ENCODE data around the gene GPATCH4.
"Not testable (repeated sequence)": the region's sequence is repeated elsewhere in the genome, so short reads cannot be mapped to it uniquely, and the experiment has no call there.

GPATCH4 gene

DNA sequence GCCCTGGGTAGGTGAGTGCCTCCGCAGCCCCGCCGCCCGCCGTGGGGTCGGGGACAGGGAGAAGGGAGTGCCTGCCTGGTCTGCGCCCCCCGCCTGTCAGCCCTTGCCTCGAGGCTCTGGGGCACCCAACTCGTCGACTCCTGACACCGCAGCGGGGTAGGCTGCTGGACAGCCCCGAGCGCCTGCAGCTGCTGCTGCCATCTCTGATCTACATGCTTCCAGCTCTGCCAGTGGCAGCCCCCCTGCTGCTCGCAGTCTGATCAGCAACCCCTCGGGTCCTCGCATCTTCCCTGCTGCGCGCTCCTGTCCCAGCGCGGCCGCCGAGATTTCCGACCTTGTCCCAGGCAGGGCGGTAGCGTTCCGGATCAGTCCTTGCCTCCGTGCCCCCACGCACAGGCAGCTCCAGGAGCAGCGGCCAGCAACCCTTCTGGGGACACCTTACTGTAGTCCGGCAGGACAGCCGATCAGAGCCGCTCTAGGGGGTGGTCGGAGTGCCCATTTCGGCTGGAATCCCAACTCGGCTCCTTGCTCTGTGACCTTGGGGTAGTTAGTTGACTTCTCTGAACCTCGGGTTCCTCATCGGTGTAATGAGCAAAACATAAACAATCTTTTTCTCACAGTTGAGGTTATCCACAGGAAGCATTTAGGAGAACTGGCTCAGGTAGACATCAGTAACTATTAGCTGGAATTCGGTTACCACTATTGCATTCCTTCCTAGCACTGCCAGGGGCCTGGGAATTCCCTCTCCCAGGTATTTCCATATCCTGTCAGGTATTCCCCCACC lies 41.2 kb upstream of the GPATCH4 start:
- Histone ChIP-seq H3K36me3 (ENCODE audit: control insufficient read depth, insufficient read depth, low read length) (no peaks in the 10 kb centered on the region), H3K27ac (ENCODE audit: low read depth, low read length) (no peak overlapping the region), H3K27me3 (ENCODE audit: control insufficient read depth, insufficient read depth, low read length) (peaks cover 97% of the 10 kb centered on the region), H3K4me3 (ENCODE audit: low read depth, low read length) (peak overlapping the region; percentile 70), H3K9ac (ENCODE audit: low read length) (peak overlapping the region; percentile 36), H3K9me3 (ENCODE audit: control insufficient read depth, insufficient read depth, low read depth, low read length) (no peaks in the 10 kb centered on the region), H3K4me1 (ENCODE audit: control insufficient read depth, insufficient read depth, low read length) (peaks cover 17% of the 10 kb centered on the region)

DNA sequence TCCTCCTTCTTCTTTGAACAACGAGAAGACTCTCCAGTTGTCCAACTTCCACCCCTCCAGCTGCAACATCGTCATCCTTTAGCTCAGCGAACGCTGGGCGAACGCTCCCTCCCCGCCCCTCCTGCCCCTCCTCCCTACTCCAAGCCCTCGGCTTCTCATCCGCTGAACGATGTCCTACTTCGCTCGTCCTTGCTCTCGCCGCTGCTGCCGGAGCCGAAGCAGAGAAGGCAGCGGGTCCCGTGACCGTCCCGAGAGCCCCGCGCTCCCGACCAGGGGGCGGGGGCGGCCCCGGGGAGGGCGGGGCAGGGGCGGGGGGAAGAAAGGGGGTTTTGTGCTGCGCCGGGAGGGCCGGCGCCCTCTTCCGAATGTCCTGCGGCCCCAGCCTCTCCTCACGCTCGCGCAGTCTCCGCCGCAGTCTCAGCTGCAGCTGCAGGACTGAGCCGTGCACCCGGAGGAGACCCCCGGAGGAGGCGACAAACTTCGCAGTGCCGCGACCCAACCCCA lies 40.5 kb upstream of the GPATCH4 start, which contains the start of gene BCAN:
BCAN (plus strand) TSS at position 357 of the 504 bp plus-strand sequence. CDS start 3,938 bp downstream, outside the sequence.
- Histone ChIP-seq H3K27ac (ENCODE audit: low read depth, low read length) (no peak within 1 kb of the TSS), H3K4me3 (ENCODE audit: low read depth, low read length) (peak within 1 kb of the TSS; percentile 70)

DNA sequence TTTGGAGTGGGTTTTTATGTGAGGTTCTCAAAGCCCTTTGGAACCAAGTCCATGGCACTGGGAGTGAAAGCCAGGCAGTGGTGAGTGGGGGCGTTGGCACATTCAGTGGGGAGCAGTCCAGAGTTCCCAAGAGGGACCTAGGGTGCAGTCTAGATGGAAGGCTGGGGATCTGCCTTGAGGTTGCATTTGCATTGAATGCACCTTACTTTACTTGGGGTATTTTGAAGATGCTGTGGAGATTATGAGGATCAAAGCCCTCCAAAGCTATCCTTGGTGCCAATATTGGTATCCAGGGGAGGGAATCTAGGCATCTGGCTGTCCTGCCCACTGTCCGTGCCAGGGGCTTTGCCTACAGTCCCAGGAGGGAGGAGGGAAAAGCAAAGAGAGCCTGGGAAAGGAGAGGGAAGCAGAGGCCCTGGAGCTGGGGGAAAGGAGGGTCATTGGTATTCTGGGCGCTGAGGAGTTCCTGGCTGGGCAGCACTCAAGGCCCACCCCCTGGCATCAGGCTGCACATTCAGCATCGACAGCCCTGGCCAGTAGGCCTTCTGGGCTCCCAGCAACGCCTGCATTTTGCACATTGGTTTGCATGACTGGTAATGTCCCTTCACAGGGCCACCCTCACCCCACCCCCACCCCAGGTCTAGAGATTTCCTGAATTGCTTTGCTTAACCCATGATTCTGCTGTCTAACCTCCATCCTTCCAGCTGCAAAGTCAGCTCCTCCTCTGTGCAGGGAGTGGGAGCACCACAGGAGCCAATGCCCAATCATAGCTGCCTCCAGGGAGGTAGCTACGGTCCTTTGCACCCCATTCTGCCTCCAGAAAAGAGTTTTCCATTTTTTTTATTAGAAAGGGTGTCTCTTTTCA lies 39.8 kb upstream of the GPATCH4 start:
- no peak overlapping the region for H3K27ac ChIP-seq (ENCODE audit: low read depth, low read length)
- H3K27me3 ChIP-seq (ENCODE audit: control insufficient read depth, insufficient read depth, low read length) = peaks cover 89% of the 10 kb centered on the region
- no peaks in the 10 kb centered on the region for H3K9me3 ChIP-seq (ENCODE audit: control insufficient read depth, insufficient read depth, low read depth, low read length)

More for the DNA sequence above, 40.5 kb upstream of the GPATCH4 start, which contains the start of gene BCAN:
- H3K9me3 ChIP-seq (ENCODE audit: control insufficient read depth, insufficient read depth, low read depth, low read length) = no peaks in the 10 kb centered on the region
- H3K27me3 ChIP-seq (ENCODE audit: control insufficient read depth, insufficient read depth, low read length) = peaks cover 95% of the 10 kb centered on the region
- peaks cover 17% of the 10 kb centered on the region for H3K4me1 ChIP-seq (ENCODE audit: control insufficient read depth, insufficient read depth, low read length)
- H3K36me3 ChIP-seq (ENCODE audit: control insufficient read depth, insufficient read depth, low read length) = no peaks in the 10 kb centered on the region
- peak within 1 kb of the TSS; percentile 36 for H3K9ac ChIP-seq (ENCODE audit: low read length)

GRCh38 chr1:156639601-156640101 lies 38.4 kb upstream of the GPATCH4 start:
- peaks cover 17% of the 10 kb centered on the region for H3K4me1 ChIP-seq (ENCODE audit: control insufficient read depth, insufficient read depth, low read length)
- H3K4me3 ChIP-seq (ENCODE audit: low read depth, low read length) = no peak overlapping the region
- H3K9ac ChIP-seq (ENCODE audit: low read length) = no peak overlapping the region
- H3K9me3 ChIP-seq (ENCODE audit: control insufficient read depth, insufficient read depth, low read depth, low read length) = no peaks in the 10 kb centered on the region
- no peaks in the 10 kb centered on the region for H3K36me3 ChIP-seq (ENCODE audit: control insufficient read depth, insufficient read depth, low read length)
- no peak overlapping the region for H3K27ac ChIP-seq (ENCODE audit: low read depth, low read length)
- H3K27me3 ChIP-seq (ENCODE audit: control insufficient read depth, insufficient read depth, low read length) = peaks cover 89% of the 10 kb centered on the region

More for the DNA sequence above, 39.8 kb upstream of the GPATCH4 start:
- H3K4me3 ChIP-seq (ENCODE audit: low read depth, low read length) = peak overlapping the region; percentile 70
- H3K36me3 ChIP-seq (ENCODE audit: control insufficient read depth, insufficient read depth, low read length) = no peaks in the 10 kb centered on the region
- no peak overlapping the region for H3K9ac ChIP-seq (ENCODE audit: low read length)
- H3K4me1 ChIP-seq (ENCODE audit: control insufficient read depth, insufficient read depth, low read length) = peaks cover 17% of the 10 kb centered on the region

- no peak overlapping the region for H3K4me3 ChIP-seq (ENCODE audit: low read depth, low read length)
- H3K9ac ChIP-seq (ENCODE audit: low read length) = no peak overlapping the region
- peaks cover 87% of the 10 kb centered on the region for H3K27me3 ChIP-seq (ENCODE audit: control insufficient read depth, insufficient read depth, low read length)
These were observed 37.1 kb upstream of the GPATCH4 start for GRCh38 chr1:156638189-156638985.

DNA sequence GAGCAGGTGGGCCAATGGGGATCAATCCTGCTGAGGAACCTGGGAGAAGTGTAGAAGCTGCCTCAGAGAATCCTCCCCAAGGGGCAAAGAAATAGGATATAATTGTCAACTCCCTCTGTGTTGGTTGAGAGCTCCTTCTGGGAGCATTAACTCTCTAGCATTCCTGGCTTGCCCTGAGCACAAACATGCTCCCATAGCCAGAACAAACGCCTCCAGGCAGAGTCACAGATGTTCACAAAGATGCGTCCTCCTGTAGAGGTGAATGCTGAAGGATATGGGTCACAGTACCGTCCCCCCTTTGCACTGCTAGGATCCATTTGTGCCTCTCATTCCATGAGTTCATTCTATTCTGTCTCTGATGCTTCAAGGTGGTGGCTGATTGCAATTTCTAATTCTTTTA lies 31.1 kb upstream of the GPATCH4 start:
- Histone ChIP-seq H3K4me1 (ENCODE audit: control insufficient read depth, insufficient read depth, low read length) (no peaks in the 10 kb centered on the region), H3K9ac (ENCODE audit: low read length) (no peak overlapping the region), H3K27ac (ENCODE audit: low read depth, low read length) (no peak overlapping the region), H3K9me3 (ENCODE audit: control insufficient read depth, insufficient read depth, low read depth, low read length) (no peaks in the 10 kb centered on the region), H3K27me3 (ENCODE audit: control insufficient read depth, insufficient read depth, low read length) (peaks cover 46% of the 10 kb centered on the region), H3K36me3 (ENCODE audit: control insufficient read depth, insufficient read depth, low read length) (no peaks in the 10 kb centered on the region), H3K4me3 (ENCODE audit: low read depth, low read length) (no peak overlapping the region)

More at GRCh38 chr1:156638189-156638985, 37.1 kb upstream of the GPATCH4 start:
- no peaks in the 10 kb centered on the region for H3K9me3 ChIP-seq (ENCODE audit: control insufficient read depth, insufficient read depth, low read depth, low read length)
- peaks cover 17% of the 10 kb centered on the region for H3K4me1 ChIP-seq (ENCODE audit: control insufficient read depth, insufficient read depth, low read length)
- no peaks in the 10 kb centered on the region for H3K36me3 ChIP-seq (ENCODE audit: control insufficient read depth, insufficient read depth, low read length)
- no peak overlapping the region for H3K27ac ChIP-seq (ENCODE audit: low read depth, low read length)

DNA sequence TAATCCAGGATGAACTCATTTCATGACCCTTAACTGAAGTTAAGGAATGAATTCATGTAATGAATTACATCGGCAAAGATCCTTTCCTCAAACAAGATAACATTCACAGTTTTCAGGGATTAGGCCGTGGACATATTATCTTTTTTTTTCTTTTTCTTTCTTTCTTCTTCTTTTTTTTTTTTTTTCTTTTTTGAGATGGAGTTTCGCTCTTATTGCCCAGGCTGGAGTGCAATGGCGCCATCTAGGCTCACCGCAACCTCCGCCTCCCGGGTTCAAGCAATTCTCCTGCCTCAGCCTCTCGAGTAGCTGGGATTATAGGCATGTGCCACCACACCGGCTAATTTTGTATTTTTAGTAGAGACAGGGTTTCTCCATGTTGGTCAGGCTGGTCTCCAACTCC lies 29.9 kb upstream of the GPATCH4 start:
- not testable (repeated sequence) for H3K4me3 ChIP-seq (ENCODE audit: low read depth, low read length); H3K4me1 ChIP-seq (ENCODE audit: control insufficient read depth, insufficient read depth, low read length); H3K27ac ChIP-seq (ENCODE audit: low read depth, low read length); H3K9ac ChIP-seq (ENCODE audit: low read length); H3K36me3 ChIP-seq (ENCODE audit: control insufficient read depth, insufficient read depth, low read length); H3K9me3 ChIP-seq (ENCODE audit: control insufficient read depth, insufficient read depth, low read depth, low read length)
- peaks cover 48% of the 10 kb centered on the region for H3K27me3 ChIP-seq (ENCODE audit: control insufficient read depth, insufficient read depth, low read length)

DNA sequence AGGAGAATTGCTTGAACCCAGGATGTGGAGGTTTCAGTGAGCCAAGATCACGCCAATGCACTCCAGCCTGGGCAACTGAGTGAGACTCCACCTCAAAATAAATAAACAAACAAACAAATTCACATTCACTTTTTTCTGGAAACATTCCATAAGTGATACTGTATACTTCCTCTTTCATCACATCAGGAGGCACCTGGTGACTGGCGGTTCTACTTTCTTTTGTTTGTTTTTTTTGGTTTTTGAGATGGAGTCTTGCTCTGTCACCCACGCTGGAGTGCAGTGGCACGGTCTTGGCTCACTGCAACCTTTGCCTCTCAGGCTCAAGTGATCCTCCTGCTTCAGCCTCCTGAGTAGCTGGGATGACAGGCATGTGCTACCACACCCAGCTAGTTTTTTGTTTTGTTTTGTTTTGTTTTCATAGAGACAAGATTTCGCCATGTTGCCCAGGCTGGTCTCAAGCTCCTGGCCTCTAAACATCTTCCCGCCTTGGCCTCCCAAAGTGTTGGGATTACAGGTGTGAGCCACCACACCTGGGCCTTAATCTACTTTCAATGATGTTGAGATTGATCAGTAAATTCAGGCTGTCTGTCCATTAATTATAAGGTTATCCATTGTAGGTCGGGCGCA lies 28.7 kb upstream of the GPATCH4 start:
- Histone ChIP-seq H3K4me1 (ENCODE audit: control insufficient read depth, insufficient read depth, low read length) (peaks cover 5% of the 10 kb centered on the region; the same call in 1 of the 2 replicates), H3K9me3 (ENCODE audit: control insufficient read depth, insufficient read depth, low read depth, low read length) (no peaks in the 10 kb centered on the region), H3K27ac (ENCODE audit: low read depth, low read length) (no peak overlapping the region), H3K9ac (ENCODE audit: low read length) (no peak overlapping the region), H3K27me3 (ENCODE audit: control insufficient read depth, insufficient read depth, low read length) (peaks cover 48% of the 10 kb centered on the region), H3K4me3 (ENCODE audit: low read depth, low read length) (no peak overlapping the region), H3K36me3 (ENCODE audit: control insufficient read depth, insufficient read depth, low read length) (no peaks in the 10 kb centered on the region)

- H3K27ac ChIP-seq (ENCODE audit: low read depth, low read length) = no peak overlapping the region
- H3K36me3 ChIP-seq (ENCODE audit: control insufficient read depth, insufficient read depth, low read length) = no peaks in the 10 kb centered on the region
- no peak overlapping the region for H3K9ac ChIP-seq (ENCODE audit: low read length)
- H3K4me3 ChIP-seq (ENCODE audit: low read depth, low read length) = no peak overlapping the region
- H3K9me3 ChIP-seq (ENCODE audit: control insufficient read depth, insufficient read depth, low read depth, low read length) = no peaks in the 10 kb centered on the region
- H3K27me3 ChIP-seq (ENCODE audit: control insufficient read depth, insufficient read depth, low read length) = peaks cover 54% of the 10 kb centered on the region
- peaks cover 7% of the 10 kb centered on the region; the same call in 1 of the 2 replicates for H3K4me1 ChIP-seq (ENCODE audit: control insufficient read depth, insufficient read depth, low read length)
These were observed 26.1 kb upstream of the GPATCH4 start for GRCh38 chr1:156627313-156627880.

DNA sequence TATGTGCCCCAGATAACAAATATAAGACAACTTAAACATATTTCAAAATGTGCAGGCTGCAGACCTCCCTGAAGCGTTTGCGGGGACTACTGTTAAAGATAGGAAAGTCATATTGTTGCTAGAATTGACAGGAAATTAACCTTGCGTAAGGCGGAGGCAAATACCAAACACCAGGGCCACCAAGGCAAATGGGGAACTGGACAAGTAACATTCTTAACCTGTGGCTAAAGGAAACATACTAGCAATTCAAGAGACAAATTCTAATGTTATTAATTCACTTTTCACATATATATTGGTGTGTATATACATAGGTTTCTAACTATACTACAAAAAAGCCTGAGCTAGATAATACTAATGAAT lies 24.8 kb upstream of the GPATCH4 start:
- no peak overlapping the region for H3K9ac ChIP-seq (ENCODE audit: low read length)
- no peaks in the 10 kb centered on the region for H3K9me3 ChIP-seq (ENCODE audit: control insufficient read depth, insufficient read depth, low read depth, low read length)
- H3K4me3 ChIP-seq (ENCODE audit: low read depth, low read length) = no peak overlapping the region
- peaks cover 63% of the 10 kb centered on the region for H3K27me3 ChIP-seq (ENCODE audit: control insufficient read depth, insufficient read depth, low read length)
- no peak overlapping the region for H3K27ac ChIP-seq (ENCODE audit: low read depth, low read length)
- peaks cover 7% of the 10 kb centered on the region; the same call in 1 of the 2 replicates for H3K4me1 ChIP-seq (ENCODE audit: control insufficient read depth, insufficient read depth, low read length)
- H3K36me3 ChIP-seq (ENCODE audit: control insufficient read depth, insufficient read depth, low read length) = no peaks in the 10 kb centered on the region
